DMS153 treated with DMSO at 0.1 percent for 48 hours (cell line): Measurements from ENCODE around the gene TRNT1.
A peak's percentile ranks its signal among the peaks of the same experiment; 100 is the strongest.

ENCODE experiments used
- DNase-seq: peaks from one replicate; lab custom pipeline; 2025; ENCODE audit not compliant: unreplicated experiment; lab: John Stamatoyannopoulos, UW

TRNT1 gene

GRCh38 chr3:3110749-3111361 lies 15.9 kb upstream of the TRNT1 start:
- no peak for DNase-seq

GRCh38 chr3:3113042-3113709 lies 13.6 kb upstream of the TRNT1 start:
- DNase-seq = no peak

- no peak for DNase-seq
These were observed 9.1 kb upstream of the TRNT1 start for GRCh38 chr3:3117651-3118050.

GRCh38 chr3:3119393-3119851 lies 7.3 kb upstream of the TRNT1 start:
- DNase-seq = no peak

DNA sequence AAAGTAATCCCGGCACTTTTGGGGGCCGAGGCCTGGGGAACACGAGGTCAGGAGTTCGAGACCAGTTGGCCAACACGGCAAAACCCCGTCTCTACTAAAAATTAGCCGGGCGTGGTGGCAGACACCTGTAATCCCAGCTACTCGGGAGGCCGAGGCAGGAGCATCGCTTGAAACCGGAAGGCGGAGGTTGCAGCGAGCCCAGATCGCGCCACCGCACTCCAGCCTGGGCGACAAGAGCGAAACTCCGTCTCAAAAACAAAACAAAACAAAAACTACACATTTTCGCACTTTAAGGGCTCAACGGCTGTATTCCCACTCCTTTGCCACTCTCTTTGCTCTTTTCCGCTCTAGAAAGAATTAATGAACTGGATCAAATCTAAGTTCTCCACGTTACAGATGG lies 763 bp upstream of the TRNT1 start:
- DNase-seq = no peak

DNA sequence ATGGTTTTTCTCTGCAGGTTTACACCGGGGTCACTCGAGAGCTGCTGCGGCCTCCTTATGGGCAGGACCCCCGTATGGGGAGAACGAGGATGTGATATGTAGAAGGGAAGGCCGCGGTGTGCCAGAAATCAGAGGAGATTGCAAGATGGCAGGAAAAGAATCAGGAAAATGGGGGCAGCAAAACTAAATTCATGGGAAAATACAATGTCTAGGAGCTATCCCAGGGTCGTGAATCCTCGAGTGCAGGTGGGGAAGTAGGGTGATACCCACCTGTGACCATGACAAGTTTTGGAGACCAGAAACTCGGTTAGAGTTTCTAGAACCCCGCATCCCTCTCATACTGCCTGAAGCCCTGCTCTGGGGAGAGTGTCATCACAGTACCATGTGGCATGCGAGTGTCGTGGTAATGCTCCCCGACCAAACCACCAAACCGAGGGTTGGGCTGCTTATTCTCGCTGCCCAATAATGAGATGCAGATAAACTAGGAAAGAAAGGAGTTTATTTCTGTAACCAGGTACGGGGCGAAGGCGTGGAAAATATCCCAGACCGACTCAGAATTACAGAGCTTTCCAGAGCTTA lies 781 bp downstream of the TRNT1 start:
- no peak for DNase-seq

DNA sequence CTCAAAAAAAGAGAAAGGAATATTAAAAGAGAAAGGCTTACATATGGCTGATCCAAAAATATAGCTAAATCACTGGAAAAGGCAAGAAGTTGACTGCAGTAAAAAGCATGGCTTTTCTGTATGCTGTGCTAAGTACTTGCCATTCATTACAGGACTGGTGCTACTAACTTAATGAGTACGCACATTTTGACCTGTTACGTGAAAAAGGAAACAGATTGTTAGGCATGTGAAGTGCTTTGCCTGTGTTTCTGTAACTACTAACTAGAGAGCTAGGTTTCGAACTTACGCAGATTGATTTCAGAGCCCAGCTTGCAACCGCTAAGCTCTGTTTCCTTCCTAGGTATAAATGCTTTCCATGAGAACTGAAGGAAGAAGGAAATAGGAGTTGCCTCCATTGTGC lies 2.8 kb downstream of the TRNT1 start:
- no peak for DNase-seq

GRCh38 chr3:3133500-3133899 lies 6.8 kb downstream of the TRNT1 start:
- DNase-seq = no peak

- DNase-seq = no peak
These were observed 8.2 kb downstream of the TRNT1 start for GRCh38 chr3:3134750-3135448.

DNA sequence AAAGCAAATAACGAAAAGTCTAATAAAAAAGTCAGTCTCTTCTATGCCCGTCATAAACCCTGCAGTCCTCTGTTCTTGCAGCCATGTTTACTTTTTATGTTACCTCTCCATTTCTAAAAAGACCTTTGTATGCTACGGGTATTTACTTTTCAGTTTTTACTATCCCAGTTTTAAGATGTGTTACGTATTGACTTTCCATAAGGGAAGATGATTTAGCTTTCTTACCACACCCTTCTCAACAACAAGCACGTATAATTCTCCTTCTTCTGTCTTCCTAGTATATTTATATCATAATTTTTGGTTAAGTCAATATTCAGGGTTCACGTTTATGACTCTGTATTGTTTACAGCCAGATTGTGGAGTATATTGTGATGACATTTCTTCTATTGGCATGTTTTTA lies 10.8 kb downstream of the TRNT1 start:
- no peak for DNase-seq

DNA sequence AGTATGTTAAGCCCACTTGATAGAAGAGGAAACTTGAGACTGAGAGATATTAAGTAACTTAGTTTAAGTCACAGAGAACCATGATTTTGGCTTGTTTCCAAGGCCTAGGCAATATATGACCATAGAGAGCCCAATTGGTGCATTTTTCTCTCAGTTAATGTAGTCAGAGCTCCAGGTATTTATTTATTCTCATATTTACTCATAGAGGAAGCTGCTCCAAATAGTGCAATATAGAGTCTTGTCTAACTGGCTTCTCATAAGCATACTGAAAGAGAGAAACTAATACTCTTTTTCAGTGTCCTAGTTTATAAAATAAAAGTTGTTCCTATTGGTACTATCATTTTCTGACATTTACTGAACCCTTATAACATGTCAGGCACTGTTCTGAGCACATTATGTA lies 15.2 kb downstream of the TRNT1 start:
- no peak for DNase-seq

- no peak for DNase-seq
These were observed 19.1 kb downstream of the TRNT1 start for GRCh38 chr3:3145831-3146230.

DNA sequence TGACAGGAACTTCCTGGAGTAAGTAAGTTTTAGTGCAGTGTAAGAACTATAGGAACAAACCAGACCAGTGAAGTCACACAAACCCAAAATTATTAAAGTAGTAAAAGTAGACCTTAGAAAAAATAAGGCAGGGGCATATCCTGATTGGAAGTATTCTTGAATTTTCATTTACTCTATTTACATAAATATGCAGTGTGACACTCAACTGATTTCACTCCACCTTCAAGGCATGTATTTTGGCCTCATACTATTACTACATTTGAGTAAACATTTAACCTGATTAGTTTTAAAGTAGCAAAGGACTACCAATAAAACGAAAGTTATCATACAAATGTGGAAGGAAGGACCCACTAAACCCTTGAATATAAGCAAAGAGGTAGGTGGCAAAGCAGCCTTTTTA lies 22.8 kb downstream of the TRNT1 start:
- no peak for DNase-seq

GRCh38 chr3:3151513-3151912 lies 24.8 kb downstream of the TRNT1 start:
- DNase-seq = no peak

- no peak for DNase-seq
These were observed 28.3 kb downstream of the TRNT1 start for GRCh38 chr3:3154879-3155610.

- no peak for DNase-seq
These were observed 30.7 kb downstream of the TRNT1 start for GRCh38 chr3:3157484-3157883.

GRCh38 chr3:3160826-3161225 lies 34.1 kb downstream of the TRNT1 start:
- no peak for DNase-seq

DNA sequence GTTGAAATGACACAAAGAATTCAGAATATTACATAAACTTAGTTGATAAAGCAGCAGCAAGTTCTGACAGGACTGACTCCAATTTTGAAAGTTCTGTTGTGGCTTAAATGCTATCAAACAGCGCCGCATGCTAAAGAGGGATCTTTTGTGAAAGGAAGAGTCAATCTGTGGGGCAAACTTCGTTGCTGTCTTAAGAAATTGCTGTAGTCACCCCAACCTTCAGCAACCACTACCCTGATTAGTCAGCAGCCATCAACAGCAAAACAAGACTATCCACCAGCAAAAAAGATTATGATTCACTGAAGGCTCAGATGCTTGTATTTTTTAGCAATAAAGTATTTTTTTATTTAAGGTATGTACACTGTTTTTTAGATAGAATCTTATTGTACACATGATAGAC lies 38.5 kb downstream of the TRNT1 start:
- DNase-seq = no peak

- DNase-seq = no peak
These were observed 38.9 kb downstream of the TRNT1 start for GRCh38 chr3:3165650-3166049.

GRCh38 chr3:3170998-3171397 lies 44.3 kb downstream of the TRNT1 start:
- peak; percentile 1 for DNase-seq

DNA sequence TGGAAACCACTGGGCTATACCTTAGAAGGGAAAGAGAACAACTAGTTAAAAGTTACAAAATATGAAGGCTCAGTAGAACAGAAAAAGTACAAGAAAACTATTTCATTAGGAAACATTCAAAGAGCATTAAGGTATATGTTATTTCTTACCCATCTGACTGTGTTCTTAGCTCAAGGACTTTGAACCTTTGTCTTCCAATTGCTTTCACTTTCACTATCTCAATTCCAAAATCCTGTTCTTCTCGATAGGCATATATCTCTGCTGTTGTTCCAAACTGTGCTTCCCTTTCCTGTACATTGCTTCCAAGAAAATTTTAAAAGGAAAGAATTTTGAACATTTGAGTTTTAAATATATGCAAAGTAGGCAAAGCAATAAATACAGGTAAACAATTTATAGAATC lies 45.9 kb downstream of the TRNT1 start:
- DNase-seq = no peak
